GM12878 (cell line): ENCODE measurements around the gene DUSP18. TPM values are rescaled to one million over a fixed set of nuclear protein-coding genes. Genes with fewer than 3 reads are reported as not detected.

Source experiments
- ASH2L ChIP-seq: fragments of 300-600, 200-600 bp; sonication (generic); IDR thresholded peaks from 2 replicates; pipeline ENCODE4 v1.6.1; 2017; ENCODE audit warnings: low read depth, mild to moderate bottlenecking, borderline replicate concordance
- BCL11A ChIP-seq: IDR thresholded peaks from 2 replicates; pipeline ENCODE4 v1.6.1; 2011; ENCODE audit warnings: low read depth, low read length
- BCLAF1 ChIP-seq: fragments of 450-650 bp; IDR thresholded peaks from 2 replicates; pipeline ENCODE4 v1.6.1; 2017; ENCODE audit warnings: antibody characterized with exemption, mild to moderate bottlenecking, moderate library complexity
- BHLHE40 ChIP-seq, 2 experiments: fragments of 450-650 bp in 1 of 2; IDR thresholded peaks; 2 replicates each; pipeline ENCODE4 v1.6.1; 2011 to 2017; ENCODE audit warnings: low read depth in 2 of 2, borderline replicate concordance in 1 of 2, improper control_type of control experiment in 1 of 2, low read length in 1 of 2, mild to moderate bottlenecking in 1 of 2
- CEBPZ ChIP-seq: fragments of 150-350 bp; IDR thresholded peaks from 2 replicates; pipeline ENCODE4 v1.6.1; 2016; ENCODE audit warnings: low read depth, low read length
- E2F4 ChIP-seq: IDR thresholded peaks from 2 replicates; pipeline ENCODE4 v1.6.1; 2012; ENCODE audit warnings: low read depth, low read length, improper control_type of control experiment
- EGR1 ChIP-seq, 2 experiments: IDR thresholded peaks; 1 replicate in 1 of 2; 2 replicates in 1 of 2; pipeline ENCODE4 v1.6.1; 2011 to 2012; ENCODE audit warnings: low read depth in 2 of 2, low read length in 2 of 2, borderline replicate concordance in 1 of 2, mild to moderate bottlenecking in 1 of 2, moderate library complexity in 1 of 2
- EP300 ChIP-seq, 2 experiments: fragments of 150-350 bp in 1 of 2; IDR thresholded peaks; 2 replicates each; pipeline ENCODE4 v1.6.1; 2011 to 2012; ENCODE audit warnings: low read depth in 2 of 2, low read length in 2 of 2, borderline replicate concordance in 1 of 2, improper control_type of control experiment in 1 of 2, inconsistent platforms in 1 of 2; ENCODE audit not compliant: control insufficient read depth in 1 of 2
- IRF3 ChIP-seq: fragments of 450-650 bp; IDR thresholded peaks from 2 replicates; pipeline ENCODE4 v1.6.1; 2014; ENCODE audit warnings: mild to moderate bottlenecking
- MEF2A ChIP-seq: IDR thresholded peaks from 2 replicates; pipeline ENCODE4 v1.6.1; 2011; ENCODE audit warnings: low read depth, mild to moderate bottlenecking, low read length, moderate library complexity; ENCODE audit not compliant: insufficient read depth
- MTA3 ChIP-seq: IDR thresholded peaks from 2 replicates; pipeline ENCODE4 v1.6.1; 2012; ENCODE audit warnings: low read length, inconsistent platforms, borderline replicate concordance
- MYC ChIP-seq: IDR thresholded peaks from 2 replicates; pipeline ENCODE4 v1.6.1; 2011; ENCODE audit warnings: mild to moderate bottlenecking, low read length, moderate library complexity, inconsistent platforms; ENCODE audit not compliant: insufficient read depth, insufficient replicate concordance, insufficient read length, severe bottlenecking
- NBN ChIP-seq: fragments of 450-650 bp; IDR thresholded peaks from 2 replicates; pipeline ENCODE4 v1.6.1; 2016
- NRF1 ChIP-seq: conservative IDR thresholded peaks from 2 replicates; pipeline ENCODE4 v1.6.1; 2011; ENCODE audit warnings: mild to moderate bottlenecking, low read depth, low read length, improper control_type of control experiment
- PML ChIP-seq: IDR thresholded peaks from 2 replicates; pipeline ENCODE4 v1.6.1; 2012; ENCODE audit warnings: low read length, inconsistent platforms
- POLR2AphosphoS2 ChIP-seq: IDR thresholded peaks from 2 replicates; pipeline ENCODE4 v1.6.1; 2011; ENCODE audit warnings: low read depth, mild to moderate bottlenecking, low read length, improper control_type of control experiment, moderate library complexity
- RAD21 ChIP-seq: IDR thresholded peaks from 2 replicates; pipeline ENCODE4 v1.6.1; 2011; ENCODE audit warnings: mild to moderate bottlenecking, low read depth, low read length, moderate library complexity; ENCODE audit not compliant: insufficient read depth
- RELB ChIP-seq: fragments of 450-650 bp; IDR thresholded peaks from 2 replicates; pipeline ENCODE4 v1.6.1; 2017; ENCODE audit warnings: low read depth, mild to moderate bottlenecking, moderate library complexity
- TBL1XR1 ChIP-seq: IDR thresholded peaks from 2 replicates; pipeline ENCODE4 v1.6.1; 2012; ENCODE audit warnings: low read depth, low read length, improper control_type of control experiment
- ZNF217 ChIP-seq: fragments of 450-650 bp; IDR thresholded peaks from 2 replicates; pipeline ENCODE4 v1.6.1; 2017; ENCODE audit warnings: antibody characterized with exemption, mild to moderate bottlenecking
- polyA plus RNA-seq, 11 experiments: library from polyadenylated mRNA; depleted of rRNA in 4 of 11; unstranded in 6 of 11; stranded (reverse) in 5 of 11; fragments of >200 nt; fragmentation: Nextera tagmentation in 4 of 11; fragmentation: Illumina TruSeq in 1 of 11; extraction: Ambion mirVana in 4 of 11; extraction: Trizol in 1 of 11; gene quantifications; 1 replicate in 1 of 11; 2 replicates in 10 of 11; pipeline versions ENCODE4 v1.2.1 to v1.2.3, GENCODE V29; 2011 to 2016; ENCODE audit warnings: inconsistent platforms in 2 of 11, missing spikeins in 2 of 11, low read depth in 1 of 11
- total RNA-seq, 4 experiments: library from RNA; depleted of rRNA in 3 of 4; stranded (reverse); fragments of >200 nt in 3 of 4; fragmentation: Illumina TruSeq in 1 of 4; extraction: Trizol in 1 of 4; gene quantifications; 2 replicates each; pipeline versions ENCODE4 v1.2.1 to v1.2.3, GENCODE V29; 2013 to 2021

The DUSP18 gene
- total and polyA plus RNA-seq, 10 of the 15 experiments (the other 5 are each of a cell fraction or from before 2014, with no cell fraction given), result 1.9 to 11.9 (median 7.7) TPM

- TF ChIP-seq CEBPZ (no peak), E2F4 (no peak), ASH2L (no peak), MYC (no peak), NRF1 (no peak), RELB (no peak), BCLAF1 (no peak), IRF3 (no peak), RAD21 (no peak), BHLHE40 (IDR thresholded peaks at IDR 0.05; ENCODE audit: borderline replicate concordance in 1 of 2, low read depth in 2 of 2, low read length in 1 of 2) (peak in 1 of 2 experiments; percentile 70; a peak in 2 of 4 replicates), MEF2A (no peak), MTA3 (no peak), POLR2AphosphoS2 (no peak), TBL1XR1 (no peak), ZNF217 (no peak), EP300 (IDR thresholded peaks at IDR 0.05; ENCODE audit: borderline replicate concordance in 1 of 2, control insufficient read depth in 1 of 2, low read depth in 2 of 2, low read length in 2 of 2) (no peak), EGR1 (IDR thresholded peaks at IDR 0.05; ENCODE audit: borderline replicate concordance in 1 of 2, low read depth in 2 of 2, low read length in 2 of 2) (no peak), BCL11A (no peak), NBN (no peak), PML (no peak)
Measured at GRCh38 chr22:30694171-30694639, 26.5 kb upstream of the DUSP18 start (continued).
